KG1 (cell line): ENCODE results near the gene PCSK9.
A peak's percentile ranks its signal among the peaks of the same experiment; 100 is the strongest.

Source experiments
- DNase-seq: peaks from one replicate; lab custom pipeline; 2025; lab: John Stamatoyannopoulos, UW

The PCSK9 gene

GRCh38 chr1:55039342-55040082 lies at the start of gene PCSK9:
PCSK9 (plus strand) TSS chr1:55039548; CDS start chr1:55039838, 290 bp downstream.
- DNase-seq, result no peak

DNA sequence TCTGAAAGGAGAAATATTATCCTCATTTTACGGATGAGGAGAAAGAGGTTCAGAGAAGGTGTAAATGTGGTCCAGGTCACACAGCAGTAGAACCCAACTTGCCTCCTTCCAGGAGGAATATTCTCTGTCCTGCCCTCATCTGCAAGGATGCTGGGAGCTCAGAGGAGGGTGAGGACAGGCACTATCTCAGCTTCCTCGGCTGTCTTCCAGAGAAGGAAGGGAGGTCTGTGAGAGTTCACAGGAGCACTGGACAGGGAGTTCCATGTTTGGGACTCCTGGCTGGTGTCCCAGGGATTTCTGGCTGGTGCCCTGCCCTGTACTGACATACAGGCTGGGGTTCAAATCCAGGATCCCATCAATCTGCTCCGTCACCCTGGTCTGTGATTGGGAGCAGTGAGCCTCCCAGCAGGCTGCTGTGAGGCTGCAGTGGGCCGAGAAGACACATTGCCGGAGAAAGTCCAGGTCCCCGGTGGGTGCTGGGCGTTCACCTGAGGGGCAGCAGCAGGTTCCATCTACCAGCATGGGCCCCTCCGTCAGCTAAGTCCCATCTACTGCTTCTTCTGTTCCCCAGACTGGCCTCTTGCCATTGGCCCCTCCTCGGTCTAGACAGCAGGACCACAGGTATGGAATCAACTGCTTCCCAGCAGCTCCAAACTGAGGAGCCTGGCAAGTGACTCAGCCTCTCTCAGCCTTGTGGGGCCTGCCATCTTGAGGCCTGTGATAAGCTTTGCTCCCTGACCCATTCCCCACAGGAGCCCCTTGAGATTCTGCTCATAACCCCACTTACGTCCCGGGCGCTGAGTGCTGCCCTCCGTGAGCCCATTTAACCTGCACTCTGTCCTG lies 49.2 kb upstream of the PCSK9 start:
- DNase-seq, result no peak

GRCh38 chr1:54990916-54991315 lies 48.4 kb upstream of the PCSK9 start:
- DNase-seq, result no peak

DNA sequence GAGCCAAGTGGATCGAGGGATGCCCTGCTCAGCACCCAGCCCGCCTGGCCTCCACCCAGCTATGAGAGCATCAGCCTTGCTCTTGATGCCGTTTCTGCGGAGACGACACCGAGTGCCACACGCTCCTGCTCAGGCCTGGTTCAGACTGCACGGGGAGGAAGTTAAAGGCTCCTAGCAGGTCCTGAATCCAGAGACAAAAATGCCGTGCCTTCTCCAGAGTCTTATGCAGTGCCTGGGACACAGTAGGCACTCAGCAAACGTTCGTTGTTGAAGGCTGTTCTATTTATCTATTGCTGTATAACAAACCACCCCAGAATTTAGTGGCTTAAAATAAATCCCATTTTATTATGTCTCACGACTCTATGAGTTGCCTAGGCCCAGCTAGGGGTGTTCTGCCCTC lies 47.4 kb upstream of the PCSK9 start:
- DNase-seq, result no peak

DNA sequence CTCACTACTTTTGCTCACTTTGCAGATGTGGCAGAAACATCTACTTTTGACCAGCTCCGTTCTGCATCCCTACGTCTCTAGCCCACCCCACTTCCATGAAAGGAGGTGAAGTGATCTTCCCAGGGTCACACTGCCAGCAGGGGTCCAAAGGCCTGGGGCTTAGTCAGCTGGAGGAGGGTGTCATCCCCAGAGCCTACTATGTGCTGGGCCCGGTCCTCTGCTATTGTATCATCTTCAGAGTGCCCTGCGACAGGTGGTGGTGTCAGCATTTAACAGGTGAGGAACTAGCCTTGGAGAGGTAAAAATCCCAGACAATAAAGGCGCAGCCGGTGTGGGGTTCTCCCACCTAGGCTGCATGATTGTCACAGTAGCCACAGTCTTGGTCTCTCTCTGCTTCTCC lies 46.2 kb upstream of the PCSK9 start:
- no peak for DNase-seq

DNA sequence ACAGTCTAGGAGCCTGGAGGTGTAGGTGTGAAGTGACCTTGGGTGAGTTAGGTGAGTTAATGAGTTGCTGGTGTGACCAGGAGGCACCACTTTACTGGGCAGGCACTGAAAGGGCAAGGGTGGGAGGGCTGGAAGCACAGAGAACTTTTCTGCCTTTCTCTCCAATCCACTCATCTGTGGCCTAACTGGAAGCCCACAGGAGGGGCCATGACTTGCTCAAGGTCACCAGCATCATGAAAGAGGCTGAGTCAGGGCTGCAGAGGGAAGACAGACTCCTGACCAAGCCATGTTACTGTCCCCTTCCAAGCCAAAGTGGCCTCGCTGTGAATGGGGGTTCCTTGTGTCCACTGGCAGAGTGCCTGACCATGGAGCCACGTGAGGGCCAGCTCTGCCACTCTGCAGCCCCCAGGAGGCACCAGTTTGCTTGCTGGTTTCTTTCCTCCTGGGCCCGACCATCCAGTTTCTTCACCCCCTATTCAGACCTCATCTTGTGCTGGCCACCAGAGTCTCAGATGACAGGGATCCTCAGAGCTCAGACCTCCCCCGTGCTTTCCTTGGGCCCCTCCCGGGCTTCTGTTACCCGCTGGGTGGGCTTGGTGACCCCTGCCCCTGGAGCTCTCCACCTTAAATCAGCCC lies 44.9 kb upstream of the PCSK9 start:
- no peak for DNase-seq

DNA sequence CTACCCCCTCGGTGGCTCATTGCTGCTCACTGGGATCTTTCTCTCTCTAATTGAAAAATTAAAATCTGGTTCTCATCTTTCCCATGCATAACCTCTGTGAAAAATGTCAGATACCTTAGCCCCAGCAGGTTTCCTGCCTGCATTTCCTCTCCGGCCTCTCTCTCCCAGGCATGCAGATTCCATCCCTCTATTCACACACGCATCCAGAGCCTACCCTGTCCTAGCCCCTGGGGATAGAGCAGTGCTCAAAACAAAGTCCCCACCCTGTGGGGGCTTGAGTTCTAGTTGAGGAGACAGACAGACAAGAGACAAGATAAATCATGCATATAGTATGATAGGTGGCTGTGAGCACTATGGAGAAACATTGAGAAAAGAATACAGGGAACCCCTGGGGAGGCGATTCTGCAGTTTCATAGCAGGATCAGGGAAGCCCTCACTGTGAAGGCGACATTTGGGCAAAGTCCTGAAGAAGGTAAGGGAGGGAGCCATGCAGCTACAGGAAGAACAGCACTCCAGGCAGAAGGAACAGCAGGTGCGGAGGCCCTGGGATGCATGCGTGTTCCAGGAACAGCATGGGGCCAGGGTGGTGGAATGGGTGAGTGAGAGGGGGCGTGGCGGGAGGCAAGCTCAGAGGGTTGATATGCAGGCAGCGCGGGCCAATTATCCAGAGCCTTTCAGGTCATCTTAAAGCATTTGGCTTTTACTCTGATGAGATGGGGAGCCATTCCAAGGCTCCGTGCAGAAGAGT lies 44.2 kb upstream of the PCSK9 start:
- DNase-seq, result no peak

- no peak for DNase-seq
Observed at GRCh38 chr1:54995835-54996234, 43.5 kb upstream of the PCSK9 start.

GRCh38 chr1:54996359-54996868 lies 42.9 kb upstream of the PCSK9 start:
- peak; percentile 29 for DNase-seq

DNA sequence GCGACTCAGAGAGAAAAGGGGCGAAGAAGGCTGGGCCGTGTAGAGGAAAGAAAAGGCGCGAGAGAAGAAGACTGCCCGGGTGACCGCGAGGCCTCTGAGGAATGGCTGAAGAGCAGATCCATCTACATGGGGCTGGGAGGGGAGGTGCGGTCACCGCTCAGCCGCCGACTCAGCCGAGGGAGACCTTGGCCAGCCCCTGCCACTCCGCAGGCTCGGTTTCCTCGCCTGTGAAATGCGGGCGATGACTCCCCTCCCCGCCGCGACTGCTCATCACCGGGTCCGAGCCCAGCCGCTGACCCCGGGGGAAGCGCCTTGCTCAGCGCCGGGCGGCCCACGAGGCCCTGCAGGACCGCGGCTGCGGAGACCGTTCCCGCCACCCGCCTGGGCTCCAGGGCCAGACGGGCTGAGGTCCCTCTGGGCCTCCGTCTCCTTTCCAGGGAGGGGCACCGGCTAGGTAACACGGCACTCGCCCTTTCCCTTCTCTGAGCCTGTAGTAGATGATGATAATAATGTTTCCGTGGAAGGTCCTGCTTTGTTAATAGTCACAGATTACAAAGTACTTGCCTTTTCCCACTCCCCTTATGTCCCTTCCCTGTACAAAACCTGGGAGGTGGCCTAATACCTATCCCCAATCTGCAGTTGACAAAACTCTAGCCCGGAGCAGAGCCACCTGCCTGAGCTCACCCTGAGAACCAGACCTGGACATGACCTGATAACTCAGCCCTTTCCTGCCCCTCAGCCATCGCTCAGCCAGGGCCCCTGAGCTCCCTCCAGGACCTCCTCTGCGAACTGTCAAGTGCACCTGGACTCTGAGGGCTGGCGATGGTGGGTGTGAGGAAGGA lies 42.3 kb upstream of the PCSK9 start:
- no peak for DNase-seq

DNA sequence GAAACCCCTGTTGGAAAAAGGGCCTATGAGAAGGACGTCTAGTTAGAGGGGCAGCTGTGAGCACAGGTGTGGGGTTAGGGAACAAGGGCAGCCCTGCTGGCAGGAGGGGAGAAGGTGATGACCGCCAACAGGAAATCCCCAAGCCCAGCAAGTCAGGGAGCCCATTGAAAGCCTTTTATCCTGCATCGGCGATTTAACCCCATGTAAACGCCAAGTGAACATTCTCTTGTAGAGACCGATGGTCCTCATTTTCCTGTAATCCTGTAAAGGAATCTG lies 41.7 kb upstream of the PCSK9 start:
- DNase-seq, result no peak

DNA sequence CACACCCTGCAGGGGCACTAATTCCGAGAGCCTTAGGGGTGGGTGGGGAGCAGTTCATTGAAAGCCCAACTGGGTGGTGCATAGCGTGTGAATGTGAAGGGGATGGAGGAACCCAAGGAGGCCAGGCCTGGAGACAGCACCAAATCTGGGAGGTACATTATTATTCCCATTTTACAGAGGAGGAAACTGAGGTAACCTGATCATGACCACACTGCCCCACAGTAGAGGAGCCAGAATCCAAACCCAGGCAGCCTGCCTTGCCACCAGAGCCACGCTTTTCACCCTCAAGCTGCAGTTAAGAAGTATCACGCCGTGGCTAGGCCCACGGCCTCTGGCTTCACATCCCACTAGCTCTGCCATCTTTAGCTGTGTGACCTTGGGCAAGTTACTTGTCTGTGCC lies 41.2 kb upstream of the PCSK9 start:
- DNase-seq, result no peak

DNA sequence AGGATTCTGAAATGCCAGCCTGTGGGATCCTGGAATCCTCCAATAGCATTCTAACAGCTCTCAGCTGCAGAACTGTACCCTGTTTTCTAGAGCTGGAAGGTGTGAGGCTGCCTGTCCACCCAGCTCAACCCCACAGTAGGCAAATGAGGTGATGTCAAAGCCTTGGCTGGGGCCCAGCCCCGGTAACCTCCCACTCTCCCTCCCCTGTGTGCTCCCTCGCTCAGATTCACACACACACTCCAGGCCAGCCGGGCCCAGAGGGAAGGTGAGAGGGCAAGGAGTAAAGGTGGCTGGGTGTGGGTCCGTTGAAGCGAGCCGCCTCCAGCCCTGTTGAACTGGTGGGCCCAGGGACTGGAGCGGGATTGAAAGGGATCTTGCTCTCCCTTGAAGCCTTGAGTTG lies 40.7 kb upstream of the PCSK9 start, which contains the start of gene BSND:
BSND (plus strand) TSS at position 257 of the 400 bp plus-strand sequence. CDS start 254 bp downstream, outside the sequence.
- no peak for DNase-seq

DNA sequence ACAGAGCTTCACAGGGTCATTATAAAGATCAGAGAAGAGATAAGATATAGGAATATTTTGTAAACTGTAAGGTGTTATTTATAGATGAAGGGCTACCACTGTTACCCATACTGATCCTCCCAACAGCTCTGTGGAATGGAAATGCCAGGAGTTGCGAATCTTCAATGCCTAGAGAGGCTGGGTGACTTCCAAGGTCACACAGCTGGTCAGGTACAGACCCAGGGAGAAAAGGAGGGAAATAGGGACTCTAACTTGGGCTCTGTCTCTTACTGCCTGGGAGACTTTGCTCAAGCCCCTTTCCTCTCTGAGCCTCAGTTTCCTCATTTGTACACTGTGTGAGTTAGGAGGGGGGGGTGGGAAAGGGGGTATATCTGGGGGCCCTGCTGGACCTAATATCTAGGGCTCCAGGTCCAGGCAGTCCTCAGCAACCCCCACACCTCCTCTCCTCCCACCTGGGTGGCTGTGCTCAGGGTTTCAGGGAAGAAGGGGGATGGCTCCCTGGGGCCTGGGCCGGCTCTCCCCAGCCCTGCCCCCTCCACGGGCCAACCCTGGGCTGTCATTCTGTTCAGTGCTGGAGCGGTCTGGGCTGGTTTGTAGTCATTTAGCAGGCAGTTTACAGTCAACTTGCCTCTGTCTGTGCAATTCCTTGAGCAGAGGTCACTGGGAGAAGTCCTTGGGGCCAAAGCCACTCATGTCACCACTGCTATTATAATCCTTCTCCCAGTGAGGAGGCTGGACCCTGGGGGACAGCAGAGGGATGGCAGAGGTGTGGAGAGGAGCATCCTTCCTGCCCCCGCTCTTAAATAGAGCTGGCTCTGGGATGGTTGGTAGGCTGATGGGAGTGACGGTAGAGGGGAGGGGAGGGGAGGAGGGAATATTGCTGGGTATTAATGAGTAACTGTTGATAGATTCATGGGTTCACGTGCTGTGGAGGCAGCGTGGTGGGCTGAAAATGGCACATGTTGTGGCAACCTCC lies 39.0 kb upstream of the PCSK9 start:
- DNase-seq, result no peak

GRCh38 chr1:55001311-55001710 lies 38.0 kb upstream of the PCSK9 start:
- no peak for DNase-seq

GRCh38 chr1:55002686-55003085 lies 36.7 kb upstream of the PCSK9 start:
- DNase-seq, result no peak

DNA sequence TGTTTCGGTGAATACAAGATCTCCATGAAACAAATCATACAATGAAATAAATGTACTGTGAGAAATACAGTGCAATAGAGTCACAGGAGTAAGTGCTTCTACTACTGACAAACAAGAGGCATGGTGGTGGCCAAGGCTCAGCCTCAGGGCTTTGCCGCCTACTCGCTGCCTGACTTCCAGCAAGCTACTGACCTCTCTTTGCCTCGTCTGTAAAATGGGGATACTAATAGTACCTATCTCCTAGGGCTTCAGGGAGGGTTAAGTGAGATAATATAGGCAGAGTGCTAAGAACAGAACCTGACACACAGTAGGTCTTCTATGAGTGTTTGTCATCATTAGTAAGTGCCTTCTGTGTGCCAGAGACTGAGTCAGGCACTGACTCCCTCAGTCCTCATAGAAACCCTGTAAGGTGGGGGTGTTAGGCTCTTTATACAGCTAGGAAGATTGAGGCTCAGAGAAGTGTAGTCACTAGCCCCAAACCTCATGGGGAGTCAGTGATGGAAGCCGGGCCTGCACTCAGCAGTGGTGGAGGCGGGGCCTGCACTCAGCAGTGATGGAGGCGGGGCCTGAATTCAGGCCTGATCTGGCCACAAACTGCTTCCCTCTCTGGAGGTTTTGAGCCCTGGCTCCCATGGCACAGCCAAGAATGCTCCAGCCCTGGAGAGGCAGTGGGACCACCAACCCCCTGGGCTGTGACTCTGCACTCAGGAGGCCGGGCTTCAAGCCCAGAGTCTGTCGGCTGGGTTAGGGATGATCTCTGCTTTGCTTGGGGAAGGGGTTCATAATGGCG lies 33.8 kb upstream of the PCSK9 start:
- DNase-seq, result no peak

DNA sequence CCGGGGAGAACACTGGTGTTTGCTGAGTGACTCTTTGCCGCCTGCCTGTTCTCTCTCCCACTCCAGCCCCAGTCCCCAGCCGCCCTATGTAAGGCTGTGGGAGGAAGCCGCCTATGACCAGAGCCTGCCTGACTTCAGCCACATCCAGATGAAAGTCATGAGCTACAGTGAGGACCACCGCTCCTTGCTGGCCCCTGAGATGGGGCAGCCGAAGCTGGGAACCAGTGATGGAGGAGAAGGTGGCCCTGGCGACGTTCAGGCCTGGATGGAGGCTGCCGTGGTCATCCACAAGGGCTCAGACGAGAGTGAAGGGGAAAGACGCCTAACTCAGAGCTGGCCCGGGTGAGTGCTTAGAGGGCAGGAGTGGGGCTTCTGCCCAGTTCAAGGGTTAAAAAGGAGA lies 32.4 kb upstream of the PCSK9 start:
- no peak for DNase-seq

DNA sequence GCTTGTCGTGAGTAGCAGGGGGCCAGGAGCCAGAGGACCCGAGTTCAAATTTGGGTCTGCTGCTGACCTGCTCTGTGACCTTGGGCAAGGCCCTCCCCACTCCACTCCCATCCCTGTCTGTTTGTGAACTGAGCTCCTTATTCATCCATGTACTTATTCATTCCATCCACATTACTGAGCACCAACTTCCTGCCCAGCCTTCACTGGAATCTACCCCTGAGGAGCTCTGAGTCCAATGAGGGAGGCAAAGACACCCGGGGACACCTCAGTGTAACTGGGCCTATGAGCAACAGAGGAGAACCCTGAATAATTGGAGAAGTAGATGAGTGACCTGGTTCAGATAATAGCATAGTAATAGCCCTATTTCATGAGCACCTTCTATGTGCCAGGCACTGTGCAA lies 31.7 kb upstream of the PCSK9 start:
- no peak for DNase-seq
